Peyer's patch (tissue), 4 donors: ENCODE measurements around the gene DDX47.

ENCODE experiments used
- POLR2A ChIP-seq, 2 donors: fragments of 450-650 bp; IDR thresholded peaks; one replicate each; pipeline ENCODE4 v1.5.1; 2017; ENCODE audit warnings: antibody characterized with exemption in 2 of 2, mild to moderate bottlenecking in 2 of 2, moderate library complexity in 2 of 2
- TF ChIP-seq, protein P1 (sequence below), 6 experiments: fragments of 450-650 bp in 4 of 6; fragments of 200-600 bp in 2 of 6; sonication (generic) in 1 of 6; IDR thresholded peaks; one replicate each; pipeline ENCODE4 v1.5.1; 2017 to 2019; ENCODE audit warnings: antibody characterized with exemption in 6 of 6, mild to moderate bottlenecking in 3 of 6, moderate library complexity in 1 of 6

DNA sequence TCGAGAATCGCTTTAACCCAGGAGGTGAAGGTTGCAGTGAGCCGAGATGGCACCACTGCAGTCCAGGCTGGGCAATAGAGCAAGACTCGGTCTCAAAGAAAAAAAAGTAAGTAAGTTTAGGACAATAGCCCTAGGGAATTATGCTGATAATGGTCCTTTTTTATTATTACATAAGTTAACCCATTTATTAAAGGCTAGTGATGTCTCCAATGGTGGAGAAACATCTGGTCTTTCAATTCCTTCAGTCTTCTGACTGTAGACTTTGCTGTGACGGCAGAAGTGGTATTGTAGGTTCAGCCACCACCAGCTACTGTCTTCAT lies 27.4 kb downstream of the DDX47 start:
- TF ChIP-seq, protein P1, sequence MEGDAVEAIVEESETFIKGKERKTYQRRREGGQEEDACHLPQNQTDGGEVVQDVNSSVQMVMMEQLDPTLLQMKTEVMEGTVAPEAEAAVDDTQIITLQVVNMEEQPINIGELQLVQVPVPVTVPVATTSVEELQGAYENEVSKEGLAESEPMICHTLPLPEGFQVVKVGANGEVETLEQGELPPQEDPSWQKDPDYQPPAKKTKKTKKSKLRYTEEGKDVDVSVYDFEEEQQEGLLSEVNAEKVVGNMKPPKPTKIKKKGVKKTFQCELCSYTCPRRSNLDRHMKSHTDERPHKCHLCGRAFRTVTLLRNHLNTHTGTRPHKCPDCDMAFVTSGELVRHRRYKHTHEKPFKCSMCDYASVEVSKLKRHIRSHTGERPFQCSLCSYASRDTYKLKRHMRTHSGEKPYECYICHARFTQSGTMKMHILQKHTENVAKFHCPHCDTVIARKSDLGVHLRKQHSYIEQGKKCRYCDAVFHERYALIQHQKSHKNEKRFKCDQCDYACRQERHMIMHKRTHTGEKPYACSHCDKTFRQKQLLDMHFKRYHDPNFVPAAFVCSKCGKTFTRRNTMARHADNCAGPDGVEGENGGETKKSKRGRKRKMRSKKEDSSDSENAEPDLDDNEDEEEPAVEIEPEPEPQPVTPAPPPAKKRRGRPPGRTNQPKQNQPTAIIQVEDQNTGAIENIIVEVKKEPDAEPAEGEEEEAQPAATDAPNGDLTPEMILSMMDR (IDR thresholded peaks at IDR 0.05) = no peak
- no peak for TF ChIP-seq POLR2A (IDR thresholded peaks at IDR 0.05)
